Measurements from ENCODE around the gene HHEX.

DNA sequence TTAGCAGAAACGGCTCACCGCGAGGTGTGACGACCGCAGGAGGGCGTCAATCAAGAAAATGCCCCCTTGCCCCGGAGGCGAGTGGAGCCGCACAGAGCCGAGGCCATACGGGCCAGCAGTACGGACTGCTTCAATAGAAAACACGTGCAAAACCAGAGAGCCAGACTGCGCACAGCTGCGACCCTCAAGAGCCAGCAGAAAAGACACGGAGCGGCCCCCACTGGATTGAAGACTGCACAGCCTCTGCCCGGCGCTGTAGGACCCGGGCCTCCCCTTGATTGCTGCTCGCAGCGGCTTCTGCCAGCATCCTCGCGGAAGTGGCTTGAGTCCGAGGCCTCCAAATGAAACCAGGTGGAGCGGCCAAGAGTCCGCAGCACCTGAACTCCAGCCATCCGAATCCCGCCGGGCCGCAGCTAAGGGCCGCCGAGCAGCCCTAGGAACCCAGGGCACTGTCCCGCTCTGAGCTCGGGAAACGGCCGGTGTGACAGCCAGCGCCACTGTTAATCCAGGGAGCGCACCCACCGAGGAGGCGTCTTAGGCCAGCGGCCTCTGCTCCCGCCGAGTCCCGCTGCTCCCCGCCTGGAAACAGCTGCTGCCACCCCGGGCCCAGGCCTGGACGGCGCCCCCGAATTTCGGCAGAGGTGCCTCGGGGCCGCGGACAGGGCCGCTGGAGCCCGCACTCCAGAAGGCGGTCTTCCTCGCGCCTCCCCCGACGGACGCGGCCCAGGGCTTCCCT, 660 bp upstream of the HHEX start:
- TF ChIP-seq, protein P1, sequence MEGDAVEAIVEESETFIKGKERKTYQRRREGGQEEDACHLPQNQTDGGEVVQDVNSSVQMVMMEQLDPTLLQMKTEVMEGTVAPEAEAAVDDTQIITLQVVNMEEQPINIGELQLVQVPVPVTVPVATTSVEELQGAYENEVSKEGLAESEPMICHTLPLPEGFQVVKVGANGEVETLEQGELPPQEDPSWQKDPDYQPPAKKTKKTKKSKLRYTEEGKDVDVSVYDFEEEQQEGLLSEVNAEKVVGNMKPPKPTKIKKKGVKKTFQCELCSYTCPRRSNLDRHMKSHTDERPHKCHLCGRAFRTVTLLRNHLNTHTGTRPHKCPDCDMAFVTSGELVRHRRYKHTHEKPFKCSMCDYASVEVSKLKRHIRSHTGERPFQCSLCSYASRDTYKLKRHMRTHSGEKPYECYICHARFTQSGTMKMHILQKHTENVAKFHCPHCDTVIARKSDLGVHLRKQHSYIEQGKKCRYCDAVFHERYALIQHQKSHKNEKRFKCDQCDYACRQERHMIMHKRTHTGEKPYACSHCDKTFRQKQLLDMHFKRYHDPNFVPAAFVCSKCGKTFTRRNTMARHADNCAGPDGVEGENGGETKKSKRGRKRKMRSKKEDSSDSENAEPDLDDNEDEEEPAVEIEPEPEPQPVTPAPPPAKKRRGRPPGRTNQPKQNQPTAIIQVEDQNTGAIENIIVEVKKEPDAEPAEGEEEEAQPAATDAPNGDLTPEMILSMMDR (IDR thresholded peaks at IDR 0.05; ENCODE audit: low read depth, low read length) = no peak
- no peak for TF ChIP-seq POLR2A (IDR thresholded peaks at IDR 0.05; ENCODE audit: extremely low read depth, insufficient read length)

All from NB4 (cell line).